ENCODE measurements around the gene ESR1.
"Not testable (repeated sequence)": the region's sequence is repeated elsewhere in the genome, so short reads cannot be mapped to it uniquely, and the experiment has no call there.

The ESR1 gene

DNA sequence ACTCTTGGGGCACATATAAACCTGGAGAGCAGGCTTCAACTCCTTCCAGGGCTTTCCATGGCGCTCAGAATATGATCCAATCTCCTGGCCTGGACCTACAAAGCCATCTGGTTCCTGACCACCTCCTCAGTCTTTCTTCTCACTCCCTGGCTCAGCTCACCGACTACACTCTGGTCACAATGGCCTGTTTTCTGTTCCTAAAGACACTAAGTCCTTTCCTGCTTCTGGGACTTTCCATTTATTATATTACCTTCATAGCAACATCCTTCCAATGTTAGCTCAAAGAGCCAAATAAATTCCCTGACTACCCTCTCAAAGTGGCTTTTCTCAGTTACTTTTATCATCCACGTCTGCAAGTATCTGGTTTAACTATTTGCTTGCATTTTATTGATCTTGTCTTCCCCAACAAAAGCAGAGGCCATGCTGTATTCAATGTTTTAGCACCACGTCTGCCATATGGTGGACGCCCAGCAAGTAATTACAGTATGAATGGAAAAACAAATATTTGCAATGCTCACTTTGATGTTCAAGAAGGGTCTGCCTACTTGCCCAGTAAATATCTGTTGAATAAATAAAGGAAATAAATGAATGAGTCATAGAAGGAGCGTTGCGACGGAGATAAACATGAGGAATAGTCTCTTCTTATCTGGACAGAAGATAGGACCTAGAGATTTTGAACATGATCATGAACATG, 328.4 kb downstream of the ESR1 start:
- DNase-seq (ENCODE audit: low spot score), result no peak

DNA sequence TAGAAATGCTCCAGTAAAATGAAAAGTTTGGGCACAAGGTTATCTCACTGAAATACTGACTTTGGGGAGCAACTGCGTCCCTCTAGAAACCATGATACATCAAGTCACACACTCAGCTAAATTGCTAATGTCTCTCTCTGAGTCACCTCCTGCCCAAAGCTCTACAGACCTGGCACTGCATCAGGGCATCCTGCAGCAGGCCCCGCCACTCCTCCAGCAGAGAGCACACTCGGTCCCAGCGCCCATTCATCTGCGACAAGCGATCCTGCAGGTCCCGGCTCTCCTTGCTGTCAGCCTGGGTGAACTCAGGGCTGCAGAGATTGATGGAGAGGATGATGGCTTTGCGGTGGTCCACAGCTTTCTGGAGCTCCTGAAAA, 329.0 kb downstream of the ESR1 start:
- DNase-seq (ENCODE audit: low spot score), result no peak

DNA sequence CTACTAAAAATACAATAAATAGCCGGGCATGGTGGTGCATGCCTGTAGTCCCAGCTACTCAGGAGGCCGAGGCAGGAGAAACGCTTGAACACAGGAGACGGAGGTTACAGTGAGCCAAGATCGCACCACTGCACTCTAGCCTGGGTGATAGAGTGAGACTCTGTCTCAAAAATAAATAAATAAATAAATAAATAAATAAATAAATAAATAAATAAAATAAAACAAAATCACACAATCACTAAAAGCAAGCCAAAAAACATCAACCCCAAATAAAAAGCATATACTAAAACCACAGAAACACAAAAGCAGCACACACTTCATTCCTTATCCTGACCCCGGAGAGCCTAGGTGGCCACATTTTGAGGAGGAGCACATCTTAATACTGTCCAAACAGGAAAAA, 330.9 kb downstream of the ESR1 start:
- not testable (repeated sequence) for DNase-seq (ENCODE audit: low spot score)

DNA sequence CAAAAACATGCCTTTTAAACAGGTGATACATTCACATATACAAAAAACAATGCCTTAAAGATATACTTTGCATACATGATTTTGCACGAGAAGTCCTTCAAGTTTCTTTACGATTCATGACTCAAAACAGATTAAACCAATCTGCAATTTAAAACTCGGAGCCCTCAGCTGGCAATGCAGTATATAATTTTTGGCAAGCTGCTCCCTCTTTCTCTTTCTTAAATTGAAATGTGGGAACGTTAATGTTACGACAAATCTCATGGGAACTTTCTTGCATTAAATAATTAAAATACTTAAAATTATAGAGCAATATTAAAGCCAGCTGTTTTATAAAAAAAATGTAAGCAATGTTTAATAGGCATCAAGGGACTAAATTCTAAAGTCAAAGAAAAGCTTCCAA, 334.6 kb downstream of the ESR1 start:
- no peak for DNase-seq (ENCODE audit: low spot score)

DNA sequence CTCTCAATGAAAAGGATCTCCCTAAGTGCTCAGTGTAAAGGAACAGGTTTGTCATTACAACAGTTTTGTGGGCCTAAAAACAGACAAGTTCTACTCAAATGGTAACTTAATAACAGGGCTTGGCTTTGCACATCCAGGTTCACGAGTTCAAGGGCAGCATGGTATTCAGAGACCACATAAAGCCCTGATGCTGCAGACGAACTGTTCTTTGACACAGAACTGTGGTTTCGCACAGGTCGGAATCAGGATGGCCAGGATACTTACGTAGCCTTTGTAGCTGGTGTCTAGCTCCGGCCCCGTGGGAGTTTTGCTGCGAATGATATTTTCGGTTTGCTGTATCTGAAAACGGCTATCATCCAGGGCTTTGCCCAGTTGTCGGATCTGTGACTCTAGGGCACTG, 335.9 kb downstream of the ESR1 start:
- DNase-seq (ENCODE audit: low spot score), result no peak

DNA sequence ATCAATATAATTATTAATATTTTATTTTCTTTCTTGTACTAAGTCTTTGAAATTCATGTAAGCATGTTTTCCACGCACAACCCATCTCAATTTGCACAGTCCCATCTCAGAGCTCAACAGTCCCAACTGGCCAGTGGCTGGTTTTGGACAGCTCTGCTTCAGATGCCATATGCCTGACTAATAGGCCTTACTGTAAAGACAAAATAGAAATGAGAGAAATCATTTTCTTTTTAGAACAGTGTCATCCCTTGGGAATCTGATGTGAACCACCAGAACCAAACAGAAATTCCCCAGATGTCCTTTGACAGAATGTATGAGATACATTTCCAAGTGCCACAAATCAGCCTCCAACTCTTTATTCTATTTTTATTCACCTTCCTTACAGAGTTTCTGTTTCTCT, 338.9 kb downstream of the ESR1 start:
- no peak for DNase-seq (ENCODE audit: low spot score)

DNA sequence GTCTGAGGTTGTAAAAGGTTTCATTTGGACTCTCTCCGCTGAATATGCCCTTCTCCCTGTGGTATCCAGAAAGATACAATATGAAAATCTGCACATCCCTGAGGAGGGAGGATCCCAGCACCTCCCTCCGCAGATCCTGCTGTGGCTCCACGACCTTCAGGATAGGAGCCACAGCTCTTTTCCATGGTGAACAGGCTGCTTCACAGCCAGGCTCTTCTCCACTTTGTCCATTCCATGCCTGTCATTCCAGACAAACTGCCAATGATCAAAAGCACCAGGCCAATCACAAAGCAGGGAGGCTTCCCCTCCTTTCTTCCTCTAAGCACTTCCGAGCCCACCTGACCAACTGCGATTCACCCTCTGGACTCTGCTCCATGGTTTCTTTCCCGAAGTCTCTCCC, 339.8 kb downstream of the ESR1 start:
- no peak for DNase-seq (ENCODE audit: low spot score)

DNA sequence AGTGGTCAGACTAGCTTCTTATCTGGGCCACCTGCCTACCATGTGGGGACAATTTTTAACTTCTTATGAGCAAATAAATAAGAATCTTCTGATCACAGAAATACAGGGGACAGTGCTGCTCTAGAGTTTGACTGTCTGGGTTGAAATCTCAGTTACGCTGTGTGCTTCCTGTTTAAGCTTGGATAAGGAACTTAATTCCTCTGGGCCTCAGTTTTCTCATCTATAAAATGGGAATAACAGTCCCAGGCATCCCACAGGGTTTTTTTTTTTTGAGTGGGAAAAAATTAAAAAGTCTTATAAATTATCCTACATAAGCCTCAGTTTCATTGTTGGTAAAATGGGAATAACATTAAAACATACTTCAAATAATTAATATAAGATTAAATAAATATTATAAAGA, 340.9 kb downstream of the ESR1 start:
- DNase-seq (ENCODE audit: low spot score), result no peak

DNA sequence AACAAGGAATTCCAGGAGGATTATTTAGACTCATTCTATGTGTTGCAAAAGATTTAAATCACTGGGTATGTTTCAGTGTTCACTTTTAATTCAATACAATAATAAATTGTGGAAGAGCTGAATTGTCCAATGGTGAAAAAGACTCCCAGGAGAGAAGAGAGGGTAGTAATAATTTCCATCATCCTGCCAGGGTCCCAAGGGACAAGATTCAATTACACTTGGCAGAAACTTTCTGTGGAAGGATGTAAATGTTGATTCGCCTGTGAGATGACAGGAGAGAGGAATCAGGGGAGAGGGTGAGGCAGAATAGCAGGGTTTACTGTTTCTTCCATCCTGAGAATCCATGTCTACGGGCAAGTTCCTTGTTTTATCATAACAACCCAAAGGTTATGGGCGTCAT, 342.7 kb downstream of the ESR1 start:
- DNase-seq (ENCODE audit: low spot score), result no peak

DNA sequence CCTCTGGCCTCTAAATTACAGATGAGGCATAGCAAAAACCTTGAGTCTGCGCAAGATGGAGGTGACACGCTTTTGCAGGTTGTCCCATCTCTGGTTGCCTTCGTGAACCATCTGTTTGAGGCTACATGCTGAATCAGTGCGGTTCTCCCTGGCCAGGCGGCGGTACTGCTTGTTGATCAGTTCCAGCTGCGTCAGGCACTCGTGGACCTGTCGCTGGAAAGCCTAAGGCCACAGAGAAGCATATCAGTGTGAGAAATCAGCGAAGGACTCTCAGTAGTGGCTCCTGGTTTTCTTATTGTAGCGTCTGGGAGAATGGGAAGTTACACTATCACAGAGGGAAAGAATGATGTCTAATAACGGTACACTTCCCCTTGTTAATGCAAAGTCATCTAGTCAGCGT, 344.4 kb downstream of the ESR1 start:
- DNase-seq (ENCODE audit: low spot score), result no peak

DNA sequence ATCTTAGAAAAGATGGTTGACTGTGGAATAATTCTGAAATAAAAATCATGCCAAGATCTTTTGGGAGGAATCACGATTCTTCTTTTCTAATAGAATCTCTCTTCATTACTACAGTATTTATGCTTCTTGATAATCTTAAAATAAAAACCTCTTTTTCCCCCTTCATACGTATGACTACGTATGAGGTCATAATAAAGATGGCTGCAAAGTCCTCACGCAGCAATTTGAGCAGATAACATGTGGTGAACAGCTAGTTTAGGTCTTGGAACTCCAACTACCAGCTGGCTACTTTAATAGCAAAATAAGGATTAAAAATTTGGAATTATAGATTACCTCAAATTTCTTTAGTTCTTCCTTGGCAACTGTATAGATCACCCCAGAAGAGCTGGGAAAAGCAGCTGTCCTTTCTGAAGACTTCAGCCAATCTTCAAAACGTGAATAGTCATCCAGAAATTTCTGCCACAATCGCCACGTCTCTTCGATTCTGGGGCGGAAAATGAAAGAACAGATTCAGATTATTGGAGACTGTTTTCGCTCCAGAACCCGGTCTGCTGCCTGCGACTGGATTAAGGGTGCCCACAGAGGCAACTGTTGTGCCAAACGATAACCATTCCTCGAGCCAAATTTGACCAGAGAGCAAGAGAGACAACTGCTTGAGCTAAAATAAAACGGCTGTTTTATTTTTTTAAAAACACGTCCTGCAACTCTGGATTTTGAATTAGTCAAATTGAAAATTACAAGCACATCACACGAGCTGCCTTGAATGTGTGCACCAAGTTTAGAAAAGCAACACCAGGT, 347.3 kb downstream of the ESR1 start:
- DNase-seq (ENCODE audit: low spot score), result no peak

DNA sequence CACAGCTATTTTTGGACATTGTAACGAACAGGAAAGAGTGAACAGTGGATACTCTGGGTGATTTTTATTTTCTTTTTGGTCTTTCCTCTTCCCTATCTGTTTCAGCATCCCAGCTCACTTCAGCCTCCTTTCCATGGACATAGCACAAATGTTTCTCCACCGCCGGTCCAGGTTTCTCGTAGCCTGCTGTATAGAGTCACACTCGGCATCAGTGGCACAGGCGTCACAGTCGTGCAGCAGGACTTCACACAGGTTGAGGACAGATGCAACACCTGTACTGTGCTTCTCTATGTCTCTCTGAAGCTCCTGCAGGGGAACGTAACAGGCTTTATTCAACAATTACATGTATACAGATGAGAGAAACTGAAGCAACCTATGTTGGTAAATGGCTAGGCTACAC, 348.3 kb downstream of the ESR1 start:
- no peak for DNase-seq (ENCODE audit: low spot score)

DNA sequence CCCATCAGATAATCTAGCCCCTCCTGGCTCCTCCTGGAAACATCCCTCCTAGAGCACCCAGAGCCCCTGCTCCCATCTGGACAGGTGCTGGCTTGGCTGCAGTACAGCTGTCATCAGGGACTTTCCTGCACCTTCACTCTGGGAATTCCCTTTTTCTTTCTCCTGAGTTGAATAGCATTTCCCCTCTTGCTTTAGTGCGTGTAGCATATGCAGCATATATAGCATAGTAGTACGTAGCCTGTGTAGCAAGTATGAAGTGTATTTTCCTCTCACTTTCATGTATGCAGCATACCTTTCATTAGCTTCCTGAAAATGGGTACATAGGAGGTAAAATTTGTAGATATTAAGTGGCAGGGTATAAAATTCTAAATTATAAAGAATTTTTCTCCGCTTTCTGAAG, 352.9 kb downstream of the ESR1 start:
- no peak for DNase-seq (ENCODE audit: low spot score)

DNA sequence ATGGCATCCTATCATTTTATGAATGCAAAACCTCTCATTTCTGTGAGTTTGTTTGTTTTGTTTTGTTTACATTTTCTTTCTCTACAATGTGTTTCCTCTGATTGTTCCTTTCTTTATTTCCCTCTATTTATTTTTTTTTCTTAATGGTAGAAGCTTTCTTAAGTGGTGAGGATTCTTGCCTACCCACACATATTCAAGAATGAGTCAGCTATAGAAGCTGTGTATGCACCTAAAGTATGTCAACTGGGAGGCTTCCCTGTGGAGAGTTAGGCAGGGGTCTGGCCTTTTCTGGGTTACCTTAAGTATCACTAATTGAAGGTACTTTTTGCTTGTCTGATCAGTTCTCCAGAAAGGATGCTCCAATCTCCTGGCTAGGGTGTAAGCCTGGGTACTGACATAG, 354.0 kb downstream of the ESR1 start:
- no peak for DNase-seq (ENCODE audit: low spot score)

DNA sequence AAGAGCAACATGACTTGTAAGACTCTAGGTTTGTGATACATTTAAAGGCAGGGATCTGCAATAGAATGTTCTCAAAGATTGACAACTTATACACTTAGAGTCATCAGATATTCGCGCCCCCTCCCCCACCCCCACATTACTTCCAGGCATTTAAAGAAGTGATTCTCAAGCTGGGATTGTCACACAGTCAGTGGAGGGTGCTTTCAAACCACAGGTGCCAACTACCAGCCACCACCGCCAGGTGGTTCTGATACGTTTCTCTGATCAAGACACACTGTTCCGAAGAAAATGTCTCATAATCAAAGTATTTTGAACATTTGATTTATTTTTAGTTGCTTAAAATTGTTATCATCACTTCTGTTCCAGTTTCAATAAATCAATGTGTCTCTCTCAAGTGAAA, 357.5 kb downstream of the ESR1 start:
- no peak for DNase-seq (ENCODE audit: low spot score)

DNA sequence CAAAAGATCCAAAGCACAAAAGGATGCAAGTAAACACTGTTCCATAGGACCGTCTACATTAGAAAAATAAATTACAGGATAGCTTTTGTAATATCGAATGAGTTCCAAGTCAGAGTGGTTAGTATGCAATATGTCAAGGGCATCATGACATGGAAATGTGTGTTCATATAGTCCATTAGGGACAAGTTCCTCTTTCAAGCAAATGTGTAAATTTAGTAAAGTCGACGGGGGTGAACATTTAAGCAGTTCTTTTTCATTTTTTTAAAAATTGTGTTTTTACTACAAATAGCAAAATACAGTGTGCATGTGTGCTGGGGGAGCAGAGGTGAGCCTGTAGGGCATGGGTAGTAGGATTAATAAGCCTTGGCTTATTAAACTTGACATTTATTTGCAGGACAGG, 359.0 kb downstream of the ESR1 start:
- no peak for DNase-seq (ENCODE audit: low spot score)

DNA sequence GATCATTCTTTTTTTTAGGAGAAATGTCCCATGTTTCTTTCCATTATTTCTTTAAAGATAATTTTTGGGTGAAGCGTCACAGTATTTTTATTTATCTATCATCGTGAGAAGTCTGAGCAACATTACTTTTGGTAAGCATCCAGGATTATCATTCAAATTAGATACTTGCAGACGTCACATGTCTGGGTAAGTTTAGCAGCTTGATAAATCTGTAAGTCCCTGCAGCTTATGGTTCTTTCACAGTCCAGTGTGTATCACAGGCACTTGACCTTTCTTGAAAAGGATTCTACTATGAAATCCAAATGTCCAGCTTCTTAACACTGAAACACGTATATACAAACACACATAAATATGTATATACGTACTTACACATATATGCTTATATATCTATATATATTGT, 359.4 kb downstream of the ESR1 start:
- DNase-seq (ENCODE audit: low spot score), result no peak

DNA sequence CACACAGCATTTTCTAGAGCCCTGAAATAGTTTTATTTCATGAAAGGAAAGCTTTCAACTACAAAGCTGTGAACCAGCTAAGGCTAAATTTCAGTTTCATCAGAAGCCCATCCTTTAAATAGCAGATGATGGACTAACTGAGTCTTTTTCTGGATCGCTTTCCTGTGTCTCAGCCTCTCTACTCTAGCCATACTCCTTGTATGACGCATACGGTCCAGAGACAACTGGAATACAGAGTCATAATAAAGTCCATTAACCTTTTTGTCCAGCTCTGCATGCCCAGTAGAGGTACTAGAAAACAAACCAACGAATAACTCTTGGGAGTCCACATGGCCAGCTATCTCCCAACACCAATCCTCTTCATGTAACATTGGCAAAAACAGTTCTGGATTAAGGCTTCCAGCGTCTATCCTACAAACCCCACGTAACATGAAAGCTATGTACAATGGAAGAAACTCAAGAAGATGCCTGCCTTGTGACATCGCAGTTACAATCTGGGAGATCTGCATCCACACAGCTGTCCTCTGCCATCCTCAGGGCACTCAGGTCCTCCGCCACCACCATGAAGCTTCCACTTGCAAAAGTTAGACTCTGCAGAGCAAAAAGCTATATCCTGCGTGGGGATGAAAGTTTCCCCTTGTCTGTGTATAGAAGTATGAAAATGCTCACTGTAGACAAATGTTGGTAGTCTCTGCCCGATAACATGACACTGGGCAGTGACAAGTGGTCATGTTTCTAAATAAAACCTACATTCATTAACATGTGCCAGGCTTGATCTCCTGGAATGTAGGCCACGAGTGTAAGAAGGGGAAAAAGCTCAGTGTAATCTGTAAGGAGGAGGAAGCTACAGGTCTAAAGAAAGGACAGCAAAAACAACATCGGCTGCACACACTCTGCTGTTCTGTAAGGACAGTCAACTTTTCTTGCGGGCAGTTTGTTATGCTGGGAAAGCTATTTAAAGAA, 360.4 kb downstream of the ESR1 start:
- DNase-seq (ENCODE audit: low spot score), result no peak

DNA sequence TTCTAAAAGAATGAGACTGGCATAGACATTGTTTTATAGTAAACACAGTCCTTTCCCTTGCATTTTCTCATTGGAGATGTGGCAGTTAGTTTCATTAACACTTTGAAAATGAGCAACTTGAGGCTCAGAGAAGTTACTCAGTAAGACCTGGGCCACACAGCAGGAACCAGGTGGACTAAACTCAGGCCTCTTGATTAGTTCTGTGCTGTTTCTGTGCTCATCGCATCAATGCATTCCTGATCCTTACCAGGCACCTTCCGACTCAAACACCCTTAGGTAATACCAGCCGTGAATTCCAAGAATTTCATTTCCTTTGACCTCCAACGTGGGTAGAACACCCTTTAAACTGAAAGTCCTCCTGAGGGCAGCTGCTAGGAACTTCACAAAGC, 362.8 kb downstream of the ESR1 start:
- DNase-seq (ENCODE audit: low spot score), result no peak

DNA sequence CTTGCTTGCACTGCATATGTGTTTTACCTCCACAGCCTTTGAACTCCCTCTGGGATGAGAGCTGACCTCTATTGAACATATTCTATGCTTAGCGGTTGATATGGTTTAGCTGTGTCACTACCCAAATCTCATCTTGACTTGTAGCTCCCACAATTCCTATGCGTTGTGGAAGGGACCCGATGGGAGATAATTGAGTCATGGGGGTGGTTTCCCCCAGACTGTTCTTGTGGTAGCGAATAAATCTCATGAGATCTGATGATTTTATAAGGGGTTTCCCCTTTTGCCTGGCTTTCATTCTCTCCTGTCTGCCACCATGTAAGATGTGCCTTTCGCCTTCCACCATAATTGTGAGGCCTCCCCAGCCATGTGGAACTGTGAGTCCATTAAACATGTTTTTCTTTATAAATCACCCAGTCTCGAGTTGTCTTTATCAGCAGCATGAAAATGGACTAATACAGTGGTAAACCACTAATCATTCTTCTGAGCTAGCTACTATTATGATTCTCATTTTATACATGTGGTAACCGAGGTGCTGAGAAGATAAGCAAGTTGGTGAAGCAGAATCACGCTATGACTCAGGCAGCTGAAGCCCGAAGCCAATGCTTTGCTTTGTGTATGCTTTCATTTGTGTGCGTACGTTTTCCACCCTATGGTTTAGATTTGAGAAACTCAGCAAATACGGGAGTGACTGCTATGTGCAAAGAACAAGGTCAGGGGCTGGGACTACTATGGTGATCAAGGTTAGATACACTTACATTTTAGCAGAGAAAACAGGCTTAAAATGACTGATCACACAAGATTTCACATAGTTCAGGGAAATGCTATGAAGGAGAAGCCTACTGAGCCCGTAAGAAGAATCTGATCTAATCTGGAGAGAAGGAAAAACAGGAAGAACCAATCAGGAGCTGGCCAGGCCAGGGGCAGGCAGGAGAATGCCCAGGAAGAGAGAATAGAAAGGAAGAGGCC, 363.5 kb downstream of the ESR1 start:
- DNase-seq (ENCODE audit: low spot score), result no peak

DNA sequence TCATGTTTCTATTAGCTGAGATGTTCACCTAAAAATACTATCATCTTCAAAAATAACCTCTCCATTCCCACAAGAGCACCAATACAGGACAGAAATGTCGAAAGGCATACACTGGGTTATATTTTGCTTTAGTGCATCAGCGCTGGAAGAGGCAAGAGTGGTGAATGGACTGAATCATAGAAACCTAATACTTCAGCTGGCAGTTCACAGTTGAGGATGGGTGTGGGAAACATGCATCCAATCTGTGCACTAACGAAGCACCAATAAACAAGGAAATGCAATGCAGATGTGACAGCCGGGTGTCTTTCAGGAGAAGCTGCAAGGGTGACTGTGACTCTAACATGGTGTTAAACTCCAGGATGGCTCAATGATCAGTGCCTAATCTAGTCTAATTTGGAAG, 365.8 kb downstream of the ESR1 start:
- DNase-seq (ENCODE audit: low spot score), result no peak

DNA sequence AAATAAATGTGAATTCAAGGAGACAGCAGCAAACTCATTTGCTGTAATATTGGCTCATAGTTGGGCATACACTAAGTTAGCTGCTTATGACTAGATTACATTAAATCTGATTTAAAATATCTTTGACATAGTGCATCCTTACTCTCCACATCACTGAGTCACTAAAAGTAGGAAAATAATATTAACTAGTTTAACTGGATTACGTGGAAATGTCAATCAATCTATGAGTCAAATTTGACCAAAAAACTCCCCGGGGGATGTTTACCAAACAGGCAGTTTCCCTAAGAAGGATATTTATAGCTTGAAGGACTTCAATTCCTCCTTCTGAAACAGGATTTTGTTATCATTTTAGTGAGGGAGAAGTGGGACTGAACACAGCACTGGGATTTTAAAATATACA, 366.5 kb downstream of the ESR1 start:
- DNase-seq (ENCODE audit: low spot score), result no peak

All from ecto neural progenitor cell (in vitro differentiated cells).